NCI-H82 treated with DMSO at 0.1 percent for 48 hours (cell line): ENCODE results near the gene NR2F1-AS1.
"Not testable (repeated sequence)": the region's sequence is repeated elsewhere in the genome, so short reads cannot be mapped to it uniquely, and the experiment has no call there.

ENCODE experiments used
- DNase-seq: peaks from one replicate; lab custom pipeline; 2025; ENCODE audit not compliant: unreplicated experiment; lab: John Stamatoyannopoulos, UW

NR2F1-AS1 gene

DNA sequence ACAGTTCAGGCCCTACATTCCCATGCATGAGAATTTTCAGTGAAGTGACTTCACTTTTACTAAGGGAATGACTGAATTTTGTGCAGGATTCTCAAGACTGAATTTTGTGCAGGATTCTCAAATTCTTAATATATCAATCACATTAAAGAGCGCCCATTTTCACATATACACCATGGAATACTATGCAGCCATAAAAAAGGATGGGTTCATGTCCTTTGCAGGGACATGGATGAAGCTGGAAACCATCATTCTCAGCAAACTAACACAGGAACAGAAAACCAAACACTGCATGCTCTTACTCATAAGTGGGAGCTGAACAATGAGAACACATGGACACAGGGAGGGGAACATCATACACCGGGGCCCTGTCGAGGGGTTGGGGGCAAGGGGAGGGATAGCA is 31.4 kb downstream of the NR2F1-AS1 start:
- DNase-seq, result not testable (repeated sequence)

DNA sequence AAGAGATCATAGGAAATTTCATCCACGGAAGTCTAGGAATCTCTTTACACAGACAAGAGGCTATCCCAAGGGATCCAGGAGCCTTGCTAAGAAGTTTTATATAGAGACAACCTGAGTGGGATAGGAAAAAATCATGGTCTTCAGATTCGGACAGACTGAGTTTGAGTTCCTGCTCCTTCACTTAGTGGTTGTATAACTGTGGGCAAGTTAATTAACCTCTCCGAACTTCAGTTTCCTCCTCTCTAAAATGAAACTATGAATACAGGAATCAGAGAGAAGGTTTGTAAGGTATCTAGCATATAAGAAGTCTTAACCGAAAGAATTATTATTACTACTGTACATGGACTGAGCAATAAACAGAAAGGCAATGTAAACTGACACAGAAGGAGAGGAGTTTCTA is 35.1 kb downstream of the NR2F1-AS1 start:
- DNase-seq, result no peak

DNA sequence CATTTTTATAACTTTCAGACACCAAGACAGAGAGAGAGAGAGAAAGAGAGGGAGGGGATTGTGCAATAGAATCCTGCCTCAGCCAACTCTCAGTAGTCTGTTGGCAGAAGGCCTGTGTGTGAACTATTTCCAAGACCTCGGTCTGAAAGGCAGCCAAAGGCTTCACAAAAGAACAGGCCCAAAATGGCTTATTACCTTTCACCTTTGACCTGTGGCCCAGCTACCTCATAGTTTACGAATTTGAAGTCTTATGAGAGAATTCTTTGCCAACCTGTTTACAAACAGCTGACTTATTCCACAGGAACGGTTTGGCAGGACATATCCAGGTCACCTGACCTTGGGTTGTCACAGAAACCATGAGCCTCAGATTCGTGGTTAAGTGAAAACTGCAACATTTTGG is 48.6 kb downstream of the NR2F1-AS1 start:
- DNase-seq, result no peak

DNA sequence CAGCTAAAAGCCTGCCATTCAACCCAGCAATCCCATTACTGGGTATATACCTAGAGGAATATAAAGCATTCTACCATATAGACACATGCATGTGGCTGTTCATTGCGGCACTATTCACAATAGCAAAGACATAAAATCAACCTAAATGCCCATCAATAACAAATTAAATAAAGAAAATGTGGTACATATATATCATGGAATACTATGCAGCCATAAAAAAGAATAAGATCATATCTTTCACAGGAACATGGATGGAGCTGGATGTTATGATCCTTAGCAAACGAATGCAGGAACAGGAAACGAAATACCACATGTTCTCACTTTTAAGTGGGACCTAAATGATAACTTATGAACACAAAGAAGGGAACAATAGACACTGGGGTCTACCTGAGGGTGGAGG is 59.2 kb downstream of the NR2F1-AS1 start:
- DNase-seq, result not testable (repeated sequence)

DNA sequence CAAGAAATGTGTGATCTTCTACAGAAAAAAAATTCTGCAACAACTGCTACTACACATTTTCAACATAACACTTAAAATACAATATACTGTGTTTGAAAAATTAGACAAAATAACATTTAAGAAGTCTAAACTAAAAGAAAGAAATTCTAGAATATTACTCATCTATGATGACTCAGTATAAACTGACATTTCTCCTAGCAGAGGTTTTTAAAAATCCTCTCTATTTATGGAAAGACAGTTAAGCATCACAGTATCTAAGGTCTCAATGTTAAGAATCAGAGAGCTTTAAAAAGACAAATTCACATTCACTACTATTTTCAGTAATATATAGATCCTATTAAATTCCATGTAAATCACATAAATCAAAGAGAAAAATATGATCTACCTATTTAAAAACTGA is 61.3 kb downstream of the NR2F1-AS1 start:
- no peak for DNase-seq

DNA sequence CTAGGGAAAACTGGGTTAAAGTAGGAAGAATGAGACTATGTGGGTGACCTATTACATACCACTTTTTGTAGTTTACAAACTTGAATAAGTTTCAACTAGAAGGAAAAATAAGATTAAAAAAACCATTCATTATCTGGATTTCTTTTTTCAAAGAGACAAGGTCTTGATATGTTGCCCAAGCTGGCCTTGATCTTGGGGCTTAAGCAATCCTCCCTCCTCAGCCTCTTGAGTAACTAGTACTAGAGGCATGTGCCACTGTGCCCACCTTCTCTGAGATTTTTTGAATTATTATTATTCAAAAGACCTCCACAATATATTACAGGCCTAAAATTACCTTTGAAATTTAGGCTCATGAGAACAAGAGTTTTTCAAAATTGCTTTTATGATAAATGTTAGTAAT is 63.2 kb downstream of the NR2F1-AS1 start:
- DNase-seq, result no peak

DNA sequence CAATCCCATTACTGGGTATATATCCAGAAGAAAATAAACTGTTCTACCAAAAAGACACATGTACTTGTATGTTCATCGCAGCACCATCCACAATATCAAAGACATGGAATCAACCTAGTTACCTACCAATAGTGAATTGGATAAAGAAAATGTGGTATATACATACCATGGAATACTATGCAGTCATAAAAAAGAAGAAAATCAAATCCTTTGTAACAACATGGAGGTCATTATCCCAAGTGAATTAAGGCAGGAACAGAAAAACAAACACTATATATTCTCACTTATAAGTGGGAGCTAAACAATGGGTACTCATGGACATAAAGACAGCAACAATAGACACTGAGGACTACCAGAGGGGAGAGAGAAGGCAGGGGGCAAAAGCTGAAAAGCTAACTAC is 67.7 kb downstream of the NR2F1-AS1 start:
- DNase-seq, result no peak

DNA sequence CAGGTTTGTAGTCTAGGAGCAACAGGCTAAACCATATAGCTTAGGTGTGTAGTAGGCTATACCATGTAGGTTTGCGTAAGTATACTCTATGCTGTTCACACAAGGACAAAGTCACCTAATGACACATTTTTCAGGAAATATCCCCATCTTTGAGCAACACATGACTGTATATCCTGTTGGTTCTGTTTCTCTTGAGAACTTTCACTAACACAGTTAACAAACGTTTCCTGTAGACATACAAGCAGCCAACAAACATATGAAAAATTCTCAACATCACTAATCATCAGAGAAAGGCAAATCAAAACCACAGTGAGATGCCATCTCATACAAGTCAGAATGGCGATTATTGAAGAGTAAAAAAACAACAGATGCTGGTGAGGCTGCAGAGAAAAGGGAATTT is 68.2 kb downstream of the NR2F1-AS1 start:
- DNase-seq, result no peak

DNA sequence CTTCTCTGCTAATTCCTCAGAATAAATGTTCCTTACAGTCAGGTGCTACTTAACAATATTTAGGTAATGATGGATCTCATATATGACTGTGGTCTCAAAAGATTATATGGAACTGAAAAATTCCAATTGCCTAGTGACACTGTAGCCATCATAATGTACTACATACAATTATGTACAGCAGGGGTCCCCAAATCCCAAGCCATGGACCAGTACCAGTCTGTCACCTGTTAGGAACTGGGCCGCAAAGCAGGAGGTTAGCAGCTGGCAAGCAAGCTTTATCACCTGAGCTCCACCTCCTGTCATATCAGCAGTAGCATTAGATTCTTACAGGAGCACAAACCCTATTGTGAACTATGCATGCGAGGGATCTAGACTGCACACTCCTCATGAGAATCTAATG is 69.6 kb downstream of the NR2F1-AS1 start:
- DNase-seq, result no peak

DNA sequence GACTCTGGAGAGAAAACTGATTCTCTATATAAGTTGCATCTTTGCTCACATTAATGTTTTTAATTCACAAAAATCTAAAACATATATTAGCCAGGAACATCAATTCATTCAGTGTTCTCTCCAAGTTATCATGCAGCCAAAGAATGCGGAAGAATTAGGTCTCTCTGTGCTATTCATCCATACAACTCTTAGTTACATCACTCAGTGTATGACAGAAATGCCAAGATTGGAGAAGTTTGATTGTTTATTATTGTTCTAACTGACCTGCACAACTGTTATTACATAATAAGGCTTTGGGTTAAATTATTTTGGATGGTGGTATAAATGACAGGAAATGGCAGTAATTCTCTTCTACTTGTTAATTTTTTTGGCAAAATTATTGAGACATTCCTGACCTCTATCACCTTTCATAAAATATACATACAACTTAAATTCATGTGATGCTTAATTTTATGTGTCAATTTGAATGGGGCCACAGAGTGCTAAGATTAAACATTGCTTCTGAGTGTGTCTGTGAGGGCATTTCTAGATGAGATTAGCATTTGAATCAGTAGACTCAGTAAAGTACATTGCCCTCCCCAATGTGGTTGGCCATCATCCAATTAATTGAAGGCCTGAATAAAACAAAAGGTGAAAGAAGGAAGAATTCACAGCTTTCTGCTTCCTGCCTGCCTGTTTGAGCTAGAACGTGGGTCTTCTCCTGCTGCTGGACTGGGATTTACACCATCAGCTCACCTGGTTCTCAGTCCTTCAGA is 70.2 kb downstream of the NR2F1-AS1 start:
- DNase-seq, result no peak

DNA sequence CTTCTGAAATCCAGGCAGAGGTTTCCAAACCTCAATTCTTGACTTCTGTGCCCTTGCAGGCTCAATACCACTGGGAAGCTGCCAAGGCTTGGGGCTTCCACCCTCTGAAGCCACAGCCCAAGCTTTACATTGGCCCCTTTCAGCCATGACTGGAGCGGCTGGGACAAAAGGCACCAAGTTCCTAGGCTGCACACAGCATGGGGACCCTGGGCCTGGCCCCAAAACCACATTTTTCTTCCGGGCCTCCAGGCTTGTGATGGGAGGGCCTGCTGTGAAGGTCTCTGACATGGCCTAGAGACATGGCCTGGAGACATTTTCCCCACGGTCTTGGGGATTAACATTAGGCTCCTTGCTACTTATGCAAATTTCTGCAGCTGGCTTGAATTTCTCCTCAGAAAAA is 75.5 kb downstream of the NR2F1-AS1 start:
- not testable (repeated sequence) for DNase-seq

DNA sequence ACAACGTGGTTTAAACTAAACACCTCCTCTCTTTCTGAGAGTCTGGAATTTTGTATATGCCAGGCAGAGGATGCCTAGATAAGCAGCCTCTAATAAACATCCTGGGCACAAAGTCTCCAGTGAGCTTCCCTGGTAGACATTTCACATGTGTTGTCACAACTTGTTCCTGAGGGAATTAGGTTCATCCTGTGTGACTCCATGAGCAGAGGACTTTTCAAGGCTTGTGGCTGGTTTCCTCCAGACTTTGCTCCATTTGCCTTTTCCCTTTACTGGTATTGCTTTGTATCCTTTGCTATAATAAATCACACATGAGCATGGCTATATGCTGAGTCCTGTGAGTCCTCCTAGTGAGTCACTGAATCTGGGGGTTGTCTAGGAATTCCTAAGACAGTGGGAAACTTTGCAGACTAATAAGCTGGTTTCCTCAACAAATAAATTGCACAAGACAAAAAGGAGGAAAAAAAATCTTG is 77.4 kb downstream of the NR2F1-AS1 start:
- DNase-seq, result no peak

DNA sequence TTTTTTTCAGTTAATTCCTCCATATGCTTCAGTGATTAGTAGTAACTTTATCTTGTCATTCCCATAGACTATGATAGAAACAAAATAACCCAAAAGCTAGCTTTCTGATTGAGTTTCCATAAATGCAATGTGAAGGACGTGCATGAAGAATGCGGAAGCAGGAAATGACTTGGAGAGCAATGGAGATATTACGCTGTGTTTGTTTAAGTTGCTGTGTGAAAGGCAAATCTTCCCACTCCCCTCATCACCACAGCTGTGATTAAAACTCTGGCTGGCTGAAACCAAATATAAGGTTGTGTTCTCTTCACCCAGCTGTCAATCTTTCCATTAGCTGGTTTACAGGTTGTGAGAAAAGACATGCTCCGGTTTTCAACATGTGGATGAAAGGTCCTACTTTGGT is 83.9 kb downstream of the NR2F1-AS1 start:
- no peak for DNase-seq

DNA sequence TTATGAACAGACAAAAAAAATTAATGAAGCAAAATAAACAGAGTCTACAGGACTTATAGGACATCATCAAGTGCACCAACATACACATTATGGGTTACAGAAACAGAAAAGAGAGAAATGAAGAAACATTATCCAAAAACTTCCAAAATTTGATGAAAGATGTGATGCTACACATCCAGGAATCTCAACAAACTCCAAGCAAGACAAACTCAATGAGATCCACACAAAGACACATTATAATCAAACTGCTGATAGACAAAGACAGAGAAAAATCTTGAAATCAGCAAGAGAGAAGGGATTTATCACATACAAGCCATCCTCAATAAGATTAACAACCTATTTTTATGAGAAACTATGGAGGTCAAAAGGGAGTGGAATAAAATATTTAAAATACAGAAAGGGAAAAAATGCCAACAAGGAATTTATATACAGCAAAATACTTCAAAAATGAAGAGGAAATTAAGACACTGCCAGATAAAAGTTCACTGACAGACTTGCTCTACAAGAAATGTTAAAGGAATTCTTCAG is 101.0 kb downstream of the NR2F1-AS1 start:
- DNase-seq, result no peak

DNA sequence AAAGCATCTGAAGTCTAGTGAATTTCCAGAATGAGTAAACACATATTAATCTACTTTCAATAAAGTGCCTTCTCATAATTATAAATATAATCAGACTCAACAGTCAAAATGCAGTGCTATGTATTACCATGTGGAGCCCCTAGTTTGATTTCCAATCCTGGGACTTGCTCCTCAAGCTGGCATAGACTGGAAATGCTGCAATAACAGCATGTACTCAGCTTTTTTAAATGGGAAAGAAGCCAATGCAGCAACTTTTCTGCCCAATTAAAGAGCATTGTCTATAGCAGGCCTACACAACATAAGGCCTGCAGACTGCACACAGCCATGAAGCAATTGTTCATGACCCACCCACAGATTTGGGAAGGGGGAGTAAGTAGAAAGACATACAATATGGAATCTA is 103.2 kb downstream of the NR2F1-AS1 start:
- DNase-seq, result no peak

DNA sequence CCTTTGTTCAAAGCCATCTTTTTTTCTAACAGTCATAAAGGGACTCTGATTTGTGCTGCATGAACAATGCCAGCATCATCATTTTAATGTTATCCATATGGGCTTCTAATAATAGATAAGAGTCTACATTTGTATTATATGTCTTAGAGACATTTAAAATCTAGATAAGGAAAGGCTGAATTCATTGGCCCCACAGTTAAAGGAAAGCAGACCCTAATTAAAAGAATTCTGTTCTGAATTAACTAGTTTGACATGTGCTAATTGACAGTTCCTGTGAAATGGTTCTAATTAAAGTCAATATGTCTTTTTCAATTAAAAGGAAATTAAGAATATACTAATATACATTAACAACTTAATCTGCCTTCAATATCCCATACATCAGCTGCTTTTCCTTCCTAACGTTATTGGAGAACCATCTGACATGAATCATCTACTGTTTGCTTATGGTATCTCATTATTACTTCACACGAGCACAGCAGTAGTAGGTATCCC is 104.7 kb downstream of the NR2F1-AS1 start:
- DNase-seq, result no peak

DNA sequence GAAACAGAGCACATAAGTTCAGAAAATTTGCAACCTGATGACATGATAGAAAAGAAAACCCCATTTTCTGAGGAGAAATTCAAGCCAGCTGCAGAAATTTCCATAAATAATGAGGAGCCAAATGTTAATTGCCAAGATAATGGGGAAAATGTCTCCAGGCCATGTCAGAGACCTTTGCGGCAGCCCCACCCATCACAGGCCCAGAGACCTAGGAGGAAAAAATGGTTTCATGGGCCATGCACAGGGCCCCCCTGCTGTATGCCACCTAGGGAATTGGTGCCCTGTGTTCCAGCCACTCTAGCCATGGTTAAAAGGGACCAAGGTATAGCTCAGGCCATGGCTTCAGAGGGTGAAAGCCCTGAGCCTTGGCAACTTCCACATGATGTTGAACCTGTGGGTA is 118.1 kb downstream of the NR2F1-AS1 start:
- DNase-seq, result no peak

DNA sequence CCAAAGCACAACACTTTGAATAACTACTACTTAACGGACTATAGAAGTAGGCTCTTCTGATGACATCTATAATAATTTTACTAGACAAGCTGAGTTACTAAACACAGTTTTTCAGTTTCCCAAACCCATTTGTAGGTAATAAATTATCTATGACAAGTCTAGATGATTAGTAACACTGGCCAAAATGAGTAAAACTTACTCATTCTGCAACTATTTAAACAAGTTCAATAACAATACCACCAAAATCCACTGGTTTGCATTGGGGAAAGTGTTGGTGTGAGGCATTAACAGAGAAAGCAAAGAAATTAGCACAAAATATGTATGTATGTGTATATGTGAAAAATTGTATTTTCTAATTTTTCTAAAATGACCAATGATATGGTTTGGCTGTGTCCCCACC is 119.3 kb downstream of the NR2F1-AS1 start:
- DNase-seq, result no peak

DNA sequence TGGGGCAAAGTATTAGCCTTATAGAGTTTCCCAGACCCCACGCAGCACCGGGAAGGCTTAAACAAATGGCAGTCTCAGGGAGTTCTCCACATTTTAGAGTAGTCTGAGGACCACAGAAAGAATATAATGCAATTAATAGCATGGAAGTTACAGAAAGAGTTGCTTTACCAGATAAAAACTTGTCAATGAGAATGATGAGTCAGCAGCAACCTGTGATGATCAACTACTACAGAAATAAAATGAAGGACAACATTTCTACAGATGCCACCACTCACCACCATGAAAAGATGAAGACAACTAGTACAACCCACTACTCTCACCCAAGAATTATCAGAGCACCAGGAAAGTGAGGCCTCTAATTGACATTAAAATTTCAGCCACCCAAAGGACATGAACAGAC is 120.7 kb downstream of the NR2F1-AS1 start:
- DNase-seq, result no peak

DNA sequence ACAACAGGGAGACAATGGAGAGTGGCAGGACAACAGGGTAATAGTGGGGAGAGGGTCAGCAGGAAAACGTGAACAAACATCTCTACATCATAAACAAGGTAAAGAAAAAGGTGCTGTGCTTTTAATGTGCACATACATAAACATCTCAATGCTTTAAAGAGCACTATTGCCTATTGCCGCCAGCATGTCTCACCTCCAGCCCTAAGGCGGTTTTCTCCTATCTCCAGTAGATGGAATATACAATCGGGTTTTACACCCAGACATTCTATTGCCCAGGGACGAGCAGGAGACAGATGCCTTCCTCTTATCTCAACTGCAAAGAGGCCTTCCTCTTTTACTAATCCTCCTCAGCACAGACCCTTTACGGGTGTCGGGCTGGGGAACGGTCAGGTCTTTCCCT is 124.2 kb downstream of the NR2F1-AS1 start:
- DNase-seq, result not testable (repeated sequence)

DNA sequence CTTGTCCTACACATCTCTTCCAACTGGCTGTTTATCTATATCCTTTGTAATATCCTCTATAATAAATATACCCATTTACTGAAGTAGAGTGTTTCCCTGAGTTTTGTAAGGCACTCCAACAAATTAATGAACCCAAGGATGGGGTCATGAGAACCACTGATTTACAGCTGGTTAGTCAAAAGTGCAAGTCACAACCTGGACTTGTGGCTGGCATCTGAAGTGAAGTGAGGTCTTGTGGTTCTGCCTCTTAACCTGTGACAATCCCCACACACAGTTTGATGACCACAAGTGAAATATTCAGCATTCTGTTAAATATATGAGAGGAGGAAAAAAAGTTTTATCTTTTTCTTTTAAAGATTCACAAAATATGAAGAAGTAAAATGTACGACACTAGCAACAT is 126.1 kb downstream of the NR2F1-AS1 start:
- DNase-seq, result no peak

DNA sequence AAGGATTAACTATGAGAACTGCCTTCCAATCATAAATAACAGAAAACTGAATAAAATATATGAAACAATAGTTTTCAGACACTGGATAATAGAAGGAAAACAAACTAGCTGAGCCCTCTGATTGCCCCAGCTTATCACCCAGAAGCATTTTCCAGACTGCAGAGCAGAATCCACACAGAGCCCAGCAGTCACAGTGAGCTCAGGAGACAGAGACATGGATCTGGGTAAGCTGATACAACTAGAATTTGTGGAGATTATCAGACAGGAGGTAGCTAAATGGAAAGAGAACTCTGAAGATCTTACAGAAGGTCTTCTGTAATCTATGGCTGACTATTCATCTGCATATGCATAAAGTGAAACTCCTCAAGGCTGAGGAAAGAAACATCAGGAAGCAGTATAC is 128.8 kb downstream of the NR2F1-AS1 start:
- DNase-seq, result no peak

DNA sequence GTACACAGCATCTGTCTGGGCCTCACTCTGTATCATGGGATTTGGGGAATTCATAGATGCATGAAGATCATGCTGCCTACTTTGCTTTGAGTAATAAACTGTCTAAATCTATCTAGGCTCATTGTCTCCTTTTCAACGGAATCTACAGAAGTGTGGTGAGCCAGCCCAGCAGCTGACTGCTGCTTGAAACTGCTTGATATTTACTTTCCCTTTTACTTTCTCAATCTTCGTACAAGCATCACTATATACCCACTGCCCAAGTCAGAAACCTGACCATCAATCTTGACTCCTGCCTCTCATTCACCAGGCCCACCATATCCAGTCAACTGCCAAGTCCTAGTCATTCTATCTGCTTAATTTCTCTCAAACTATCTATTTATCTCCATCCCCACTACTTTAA is 142.9 kb downstream of the NR2F1-AS1 start:
- DNase-seq, result no peak
